ENCODE measurements around the gene SOS1. TPM values are rescaled to one million over a fixed set of nuclear protein-coding genes. Genes with fewer than 3 reads are reported as not detected.

Gene SOS1
- polyA plus RNA-seq, 1 of the 3 experiments (the other 2 are of a cell fraction): 12.8 TPM

- DNase-seq: peak; percentile 51
- WGBS (ENCODE audit: low lambda C conversion rate): 59% methylated on average over 3 of the region's 3 CpGs
- no peaks in the 10 kb centered on the region for H3K27me3 ChIP-seq (ENCODE audit: insufficient read depth)
- H3K9me2 ChIP-seq: no peaks in the 10 kb centered on the region
- no peaks in the 10 kb centered on the region for H3K9me3 ChIP-seq
- ChIA-PET CTCF (interaction anchor here (1.1 to 2.7 kb wide), 4 partner anchors 13 to 296 kb away, joined by 3 to 17 read pairs (median 5); no protein-coding TSS in a partner anchor), POLR2A (interaction anchor here (0.5 kb wide), 1 partner anchor 188 kb away, joined by 4 read pairs; no protein-coding TSS in a partner anchor)
- H3K4me1 ChIP-seq (ENCODE audit: control insufficient read depth in 1 of 2, insufficient read depth in 2 of 2, low read depth in 1 of 2, low read length in 1 of 2): peaks cover 4 to 6% of the 10 kb centered on the region in 2 experiments; a peak in 1 of 4 replicates
- H3K4me2 ChIP-seq: no peak overlapping the region
- no peaks in the 10 kb centered on the region for H4K20me1 ChIP-seq (ENCODE audit: insufficient read depth)
- H3K27ac ChIP-seq (ENCODE audit: low read depth in 2 of 2, low read length in 1 of 2): no peak overlapping the region
- H3K9ac ChIP-seq: no peak overlapping the region
- H3K4me3 ChIP-seq (ENCODE audit: low read depth in 2 of 2, low read length in 1 of 2): no peak overlapping the region
- H2AFZ ChIP-seq (ENCODE audit: low read depth): no peak overlapping the region
- H3K79me2 ChIP-seq (ENCODE audit: insufficient read depth): no peaks in the 10 kb centered on the region
- H3K36me3 ChIP-seq (replicated peaks in 1 of 2; ENCODE audit: control insufficient read depth in 1 of 2, insufficient read depth in 2 of 2, low read length in 1 of 2): no peaks in the 10 kb centered on the region
- peaks cover 6% of the 10 kb centered on the region for H3F3A ChIP-seq (replicated peaks; ENCODE audit: insufficient read depth)
- TF ChIP-seq FOSL2 (IDR thresholded peaks at IDR 0.05; ENCODE audit: borderline replicate concordance, low read depth): no peak
- TF ChIP-seq MEF2A (IDR thresholded peaks at IDR 0.05; ENCODE audit: borderline replicate concordance, low read depth): no peak
- no peak for TF ChIP-seq TEAD4 (IDR thresholded peaks at IDR 0.05; ENCODE audit: borderline replicate concordance, insufficient read depth)
- TF ChIP-seq MXI1 (IDR thresholded peaks at IDR 0.05; ENCODE audit: low read depth, low read length): no peak
- no peak for TF ChIP-seq EZH2phosphoT487 (IDR thresholded peaks at IDR 0.05; ENCODE audit: borderline replicate concordance, low read depth)
- 0 out of 2 replicates have a peak, but pooled peaks have one; percentile 16 for TF ChIP-seq RCOR1 (IDR thresholded peaks at IDR 0.05; ENCODE audit: low read length)
- TF ChIP-seq ELF1 (IDR thresholded peaks at IDR 0.05): no peak
- TF ChIP-seq MAX (IDR thresholded peaks at IDR 0.05; ENCODE audit: low read depth): no peak
- TF ChIP-seq YY1 (IDR thresholded peaks at IDR 0.05; ENCODE audit: low read depth): no peak
- no peak for TF ChIP-seq SIN3A (IDR thresholded peaks at IDR 0.05; ENCODE audit: borderline replicate concordance, low read depth, low read length)
- TF ChIP-seq REST (IDR thresholded peaks at IDR 0.05; ENCODE audit: low read depth, low read length): no peak
- TF ChIP-seq EP300 (IDR thresholded peaks at IDR 0.05; ENCODE audit: borderline replicate concordance in 1 of 2, low read depth in 1 of 2, low read length in 1 of 2): no peak
- TF ChIP-seq USF2 (IDR thresholded peaks at IDR 0.05; ENCODE audit: borderline replicate concordance, low read depth, low read length): no peak
- no peak for TF ChIP-seq IRF3 (IDR thresholded peaks at IDR 0.05; ENCODE audit: low read depth, low read length)
- no peak for TF ChIP-seq JUND (IDR thresholded peaks at IDR 0.05)
- TF ChIP-seq RAD21 (IDR thresholded peaks at IDR 0.05; ENCODE audit: low read length): no peak
- no peak; the same call in 1 of the 2 replicates for TF ChIP-seq POLR2AphosphoS5 (IDR thresholded peaks at IDR 0.05; ENCODE audit: low read depth, low read length)
- TF ChIP-seq FOXM1 (IDR thresholded peaks at IDR 0.05; ENCODE audit: low read depth): no peak
- TF ChIP-seq ZBTB33 (IDR thresholded peaks at IDR 0.05; ENCODE audit: borderline replicate concordance, low read depth): no peak
- TF ChIP-seq TCF12 (IDR thresholded peaks at IDR 0.05): peak; percentile 85
- TF ChIP-seq SMC3 (IDR thresholded peaks at IDR 0.05; ENCODE audit: low read depth, low read length): no peak
- no peak for TF ChIP-seq USF1 (IDR thresholded peaks at IDR 0.05; ENCODE audit: borderline replicate concordance, low read depth)
- TF ChIP-seq GATA2 (CRISPR knock-in tag; IDR thresholded peaks at IDR 0.05): no peak
- no peak for TF ChIP-seq TAF1 (IDR thresholded peaks at IDR 0.05; ENCODE audit: borderline replicate concordance, low read depth, low read length)
- no peak for TF ChIP-seq RFX5 (IDR thresholded peaks at IDR 0.05; ENCODE audit: low read length)
Measured at GRCh38 chr2:38933653-38934052, 187.2 kb downstream of the SOS1 start.
